Activated T-helper 1 cell treated with Interleukin-2 at 50 U/mL for 16 hours (primary cell): ENCODE data around the gene PRRX2.

Experiments used
- DNase-seq: peaks from one replicate; pipeline ENCODE4 v3.0.0-alpha.2; 2020; ENCODE audit warnings: low read depth

Gene PRRX2

GRCh38 chr9:129665389-129665775, at the start of gene PRRX2:
PRRX2 (plus strand) TSS chr9:129665647; CDS start chr9:129665868, 221 bp downstream.
- peak; percentile 2 for DNase-seq

- no peak for DNase-seq
Measured at GRCh38 chr9:129617167-129617566, 48.3 kb upstream of the PRRX2 start.

- no peak for DNase-seq
Measured at GRCh38 chr9:129619787-129620668, 45.4 kb upstream of the PRRX2 start.

GRCh38 chr9:129620669-129621295, 44.7 kb upstream of the PRRX2 start, which contains the start of gene C9orf50:
C9orf50 (minus strand) TSS chr9:129621101; CDS start chr9:129620574, 527 bp downstream.
- no peak for DNase-seq

- no peak for DNase-seq
Measured at GRCh38 chr9:129623331-129623730, 42.1 kb upstream of the PRRX2 start.

GRCh38 chr9:129624168-129624759, 41.2 kb upstream of the PRRX2 start:
- DNase-seq = peak; percentile 48

- no peak for DNase-seq
Measured at GRCh38 chr9:129624947-129625346, 40.5 kb upstream of the PRRX2 start.

GRCh38 chr9:129626079-129626624, 39.3 kb upstream of the PRRX2 start, which contains the start of gene NTMT1:
NTMT1 (plus strand) TSS chr9:129626163; CDS start chr9:129632704, 6,541 bp downstream.
- peak; percentile 86 for DNase-seq

GRCh38 chr9:129626625-129627284, 38.7 kb upstream of the PRRX2 start:
- DNase-seq = peak; percentile 18

GRCh38 chr9:129627556-129628440, 37.6 kb upstream of the PRRX2 start:
- no peak for DNase-seq

- DNase-seq = no peak
Measured at GRCh38 chr9:129628709-129629108, 36.7 kb upstream of the PRRX2 start.

GRCh38 chr9:129629251-129629820, 36.1 kb upstream of the PRRX2 start:
- DNase-seq = no peak

- no peak for DNase-seq
Measured at GRCh38 chr9:129630967-129631673, 34.3 kb upstream of the PRRX2 start.

- DNase-seq = no peak
Measured at GRCh38 chr9:129631674-129632129, 33.7 kb upstream of the PRRX2 start.

GRCh38 chr9:129632460-129632859, 33.0 kb upstream of the PRRX2 start:
- no peak for DNase-seq

GRCh38 chr9:129633207-129633606, 32.2 kb upstream of the PRRX2 start:
- no peak for DNase-seq

GRCh38 chr9:129633848-129634247, 31.6 kb upstream of the PRRX2 start:
- no peak for DNase-seq

GRCh38 chr9:129635099-129636065, 30.1 kb upstream of the PRRX2 start:
- DNase-seq = no peak
